Right atrium auricular region (tissue), 2 donors: ENCODE measurements around the gene MYO1F. TPM values are rescaled to one million over a fixed set of nuclear protein-coding genes. Genes with fewer than 3 reads are reported as not detected.

Source experiments
- DNase-seq: peaks from one replicate; pipeline ENCODE4 v3.0.0-alpha.2; 2019; ENCODE audit warnings: low spot score
- H3K27ac ChIP-seq, 2 donors: fragments of 200-600 bp; sonication (generic); 1 replicate in 1 of 2; 2 replicates in 1 of 2; pipeline ENCODE4 v1.5.1; 2016 to 2019
- H3K27me3 ChIP-seq, 2 donors: fragments of 200-600 bp; sonication (generic); one replicate each; pipeline versions ENCODE4 v1.5.1 to v1.6.0; 2017 to 2019
- H3K36me3 ChIP-seq: fragments of 200-600 bp; sonication (generic); one replicate; pipeline ENCODE4 v1.5.1; 2016
- H3K4me1 ChIP-seq, 2 donors: fragments of 200-600 bp; sonication (generic); one replicate each; pipeline versions ENCODE4 v1.5.1 to v1.6.0; 2017 to 2019
- H3K4me3 ChIP-seq, 2 donors: fragments of 200-600 bp; sonication (generic); 1 replicate in 1 of 2; 2 replicates in 1 of 2; pipeline ENCODE4 v1.5.1; 2017 to 2019; ENCODE audit warnings: mild to moderate bottlenecking in 1 of 2, moderate library complexity in 1 of 2
- H3K9me3 ChIP-seq, 2 donors: fragments of 200-600 bp; sonication (generic); one replicate each; pipeline ENCODE4 v1.5.1; 2019
- total RNA-seq, 2 donors: library from RNA; depleted of rRNA; stranded (reverse); fragments of >200 nt; gene quantifications; one replicate each; pipeline ENCODE4 v1.1.0, GENCODE V29; 2016
- TF ChIP-seq, protein P1 (sequence below), 2 donors: fragments of 200-600 bp; sonication (generic); IDR thresholded peaks; one replicate each; pipeline ENCODE4 v1.5.1; 2019; ENCODE audit warnings: antibody characterized with exemption in 2 of 2

The MYO1F gene
- total RNA-seq, 2 donors from 2014 or later = 4.4 to 10.8 TPM

GRCh38 chr19:8498295-8498694 lies 78.9 kb downstream of the MYO1F start:
- DNase-seq = no peak
- Histone ChIP-seq H3K4me3 (no peak overlapping the region), H3K4me1 (no peaks in the 10 kb centered on the region), H3K9me3 (no peaks in the 10 kb centered on the region), H3K27me3 (no peaks in the 10 kb centered on the region), H3K27ac (no peak overlapping the region), H3K36me3 (no peaks in the 10 kb centered on the region)
- TF ChIP-seq, protein P1, sequence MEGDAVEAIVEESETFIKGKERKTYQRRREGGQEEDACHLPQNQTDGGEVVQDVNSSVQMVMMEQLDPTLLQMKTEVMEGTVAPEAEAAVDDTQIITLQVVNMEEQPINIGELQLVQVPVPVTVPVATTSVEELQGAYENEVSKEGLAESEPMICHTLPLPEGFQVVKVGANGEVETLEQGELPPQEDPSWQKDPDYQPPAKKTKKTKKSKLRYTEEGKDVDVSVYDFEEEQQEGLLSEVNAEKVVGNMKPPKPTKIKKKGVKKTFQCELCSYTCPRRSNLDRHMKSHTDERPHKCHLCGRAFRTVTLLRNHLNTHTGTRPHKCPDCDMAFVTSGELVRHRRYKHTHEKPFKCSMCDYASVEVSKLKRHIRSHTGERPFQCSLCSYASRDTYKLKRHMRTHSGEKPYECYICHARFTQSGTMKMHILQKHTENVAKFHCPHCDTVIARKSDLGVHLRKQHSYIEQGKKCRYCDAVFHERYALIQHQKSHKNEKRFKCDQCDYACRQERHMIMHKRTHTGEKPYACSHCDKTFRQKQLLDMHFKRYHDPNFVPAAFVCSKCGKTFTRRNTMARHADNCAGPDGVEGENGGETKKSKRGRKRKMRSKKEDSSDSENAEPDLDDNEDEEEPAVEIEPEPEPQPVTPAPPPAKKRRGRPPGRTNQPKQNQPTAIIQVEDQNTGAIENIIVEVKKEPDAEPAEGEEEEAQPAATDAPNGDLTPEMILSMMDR (IDR thresholded peaks at IDR 0.05) = no peak

DNA sequence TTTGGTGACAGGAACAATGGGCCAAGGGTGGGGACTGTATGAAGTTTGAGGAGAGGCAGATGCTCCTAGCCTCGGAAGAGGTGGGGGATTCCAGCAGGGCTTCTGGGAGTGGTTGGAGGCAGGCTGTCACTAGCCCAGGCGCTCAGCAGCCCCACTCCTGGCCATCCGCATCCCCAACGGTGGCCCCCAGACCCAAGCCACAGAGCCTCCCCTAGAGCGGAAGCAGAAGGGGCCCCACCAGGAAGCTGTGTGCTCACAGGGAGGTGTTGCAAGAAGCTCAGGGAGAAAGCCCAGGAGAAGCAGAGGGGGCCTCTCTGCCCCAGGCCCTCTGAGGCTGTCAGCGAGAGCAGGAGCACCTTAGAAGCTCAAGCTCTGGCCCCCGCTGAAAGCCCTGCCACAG lies 83.1 kb downstream of the MYO1F start:
- Histone ChIP-seq H3K36me3 (peaks cover 7% of the 10 kb centered on the region), H3K4me3 (no peak overlapping the region), H3K27ac (no peak overlapping the region), H3K9me3 (no peaks in the 10 kb centered on the region), H3K4me1 (no peaks in the 10 kb centered on the region), H3K27me3 (no peaks in the 10 kb centered on the region)
- no peak for DNase-seq
- TF ChIP-seq, protein P1 (IDR thresholded peaks at IDR 0.05) = no peak

GRCh38 chr19:8491574-8491973 lies 85.7 kb downstream of the MYO1F start:
- H3K36me3 ChIP-seq = peaks cover 33% of the 10 kb centered on the region
- no peaks in the 10 kb centered on the region for H3K9me3 ChIP-seq
- DNase-seq = no peak
- H3K4me3 ChIP-seq = no peak overlapping the region
- H3K4me1 ChIP-seq = no peaks in the 10 kb centered on the region
- no peak overlapping the region for H3K27ac ChIP-seq
- TF ChIP-seq, protein P1 (IDR thresholded peaks at IDR 0.05) = no peak
- H3K27me3 ChIP-seq = no peaks in the 10 kb centered on the region

GRCh38 chr19:8490873-8491272 lies 86.4 kb downstream of the MYO1F start:
- TF ChIP-seq, protein P1 (IDR thresholded peaks at IDR 0.05) = no peak
- Histone ChIP-seq H3K9me3 (no peaks in the 10 kb centered on the region), H3K4me1 (no peaks in the 10 kb centered on the region), H3K27me3 (no peaks in the 10 kb centered on the region), H3K4me3 (no peak overlapping the region), H3K36me3 (peaks cover 40% of the 10 kb centered on the region), H3K27ac (no peak overlapping the region)
- DNase-seq = no peak

DNA sequence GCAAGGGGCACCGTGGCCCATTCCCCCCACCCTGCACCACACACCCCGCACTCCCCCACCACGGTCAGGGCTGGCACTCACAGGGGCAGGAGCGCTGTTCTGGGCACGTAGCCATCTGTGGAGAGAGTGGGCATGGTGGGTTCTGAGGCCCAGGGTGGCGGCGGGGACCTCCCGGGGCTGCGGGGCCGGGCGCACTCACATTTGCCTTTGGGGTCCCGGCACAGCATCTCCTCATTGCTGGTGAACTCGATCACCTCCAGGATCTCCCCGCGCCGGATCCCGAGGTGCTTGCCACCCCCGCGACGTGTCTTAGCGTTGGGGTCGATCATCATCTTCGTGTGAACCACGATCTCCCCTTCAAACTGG lies 86.9 kb downstream of the MYO1F start:
- peaks cover 45% of the 10 kb centered on the region for H3K36me3 ChIP-seq
- no peaks in the 10 kb centered on the region for H3K27me3 ChIP-seq
- no peaks in the 10 kb centered on the region for H3K4me1 ChIP-seq
- H3K27ac ChIP-seq = no peak overlapping the region
- H3K4me3 ChIP-seq = no peak overlapping the region
- TF ChIP-seq, protein P1 (IDR thresholded peaks at IDR 0.05) = no peak
- DNase-seq = no peak
- H3K9me3 ChIP-seq = no peaks in the 10 kb centered on the region

GRCh38 chr19:8489561-8490394 lies 87.5 kb downstream of the MYO1F start:
- Histone ChIP-seq H3K4me3 (no peak overlapping the region), H3K27me3 (no peaks in the 10 kb centered on the region), H3K4me1 (no peaks in the 10 kb centered on the region), H3K9me3 (no peaks in the 10 kb centered on the region), H3K36me3 (peaks cover 51% of the 10 kb centered on the region), H3K27ac (no peak overlapping the region)
- no peak for DNase-seq
- TF ChIP-seq, protein P1 (IDR thresholded peaks at IDR 0.05) = no peak
